Thyroid gland (tissue), 4 donors: ENCODE data around the gene RYR2.
"Not testable (repeated sequence)": the region's sequence is repeated elsewhere in the genome, so short reads cannot be mapped to it uniquely, and the experiment has no call there.

Source experiments
- CTCF ChIP-seq, 6 experiments: fragments of 200-600 bp in 3 of 6; fragments of 450-650 bp in 3 of 6; sonication (generic) in 3 of 6; IDR thresholded peaks; one replicate each; pipeline ENCODE4 v1.5.1; 2016 to 2019; ENCODE audit warnings: antibody characterized with exemption in 6 of 6, mild to moderate bottlenecking in 2 of 6, inconsistent platforms in 1 of 6, moderate library complexity in 1 of 6
- POLR2A ChIP-seq, 2 donors: fragments of 450-650 bp; IDR thresholded peaks; one replicate each; pipeline ENCODE4 v1.6.1; 2017; ENCODE audit warnings: antibody characterized with exemption in 2 of 2, mild to moderate bottlenecking in 2 of 2, moderate library complexity in 1 of 2

- TF ChIP-seq CTCF, POLR2A (IDR thresholded peaks at IDR 0.05): not testable (repeated sequence)
Measured at GRCh38 chr1:237127301-237127700, 85.3 kb downstream of the RYR2 start.
